Measurements from ENCODE around the gene ICAM4. TPM values are rescaled to one million over a fixed set of nuclear protein-coding genes. Genes with fewer than 3 reads are reported as not detected.

Gene ICAM4
- total and polyA plus RNA-seq, 9 of the 15 experiments (the other 6 are each of a cell fraction or from before 2014, with no cell fraction given) = 14.1 to 86.1 (median 29.6) TPM

GRCh38 chr19:10334588-10335351 lies 48.0 kb downstream of the ICAM4 start (continued):
- TF ChIP-seq ZNF592 (IDR thresholded peaks at IDR 0.05) = no peak
- TF ChIP-seq ARID3B (CRISPR knock-in tag; IDR thresholded peaks at IDR 0.05; ENCODE audit: borderline replicate concordance) = no peak
- TF ChIP-seq MGA (IDR thresholded peaks at IDR 0.05) = peak; percentile 58
- TF ChIP-seq MLX (CRISPR knock-in tag; conservative IDR thresholded peaks at IDR 0.05) = no peak
- TF ChIP-seq CCNT2 (IDR thresholded peaks at IDR 0.05; ENCODE audit: borderline replicate concordance, extremely low read depth, insufficient read length, low read depth, low read length) = peak; percentile 80
- TF ChIP-seq SMAD1 (IDR thresholded peaks at IDR 0.05; ENCODE audit: low read depth, low read length, partially characterized antibody) = peak; percentile 17
- TF ChIP-seq TARDBP (IDR thresholded peaks at IDR 0.05) = 0 out of 2 replicates have a peak, but pooled peaks have one; percentile 18
